HG03097 (cell line): ENCODE data around the gene ELL2.
A peak's percentile ranks its signal among the peaks of the same experiment; 100 is the strongest.

Experiments used
- ATAC-seq: cut with Tn5 transposase; IDR thresholded peaks from one replicate; pipeline ENCODE4 v1.9.1; 2021; ENCODE audit not compliant: unreplicated experiment, low FRiP score

ELL2 gene

GRCh38 chr5:95983509-95983908 lies 21.9 kb upstream of the ELL2 start:
- ATAC-seq: no peak

- ATAC-seq: no peak
Measured at GRCh38 chr5:95983080-95983479, 21.4 kb upstream of the ELL2 start.

GRCh38 chr5:95976606-95977005 lies 15.0 kb upstream of the ELL2 start:
- ATAC-seq: no peak

- ATAC-seq: no peak
Measured at GRCh38 chr5:95975703-95976102, 14.1 kb upstream of the ELL2 start.

- peak; percentile 95 for ATAC-seq
Measured at GRCh38 chr5:95973793-95974325, 12.2 kb upstream of the ELL2 start.

- ATAC-seq: no peak
Measured at GRCh38 chr5:95972196-95972595, 10.5 kb upstream of the ELL2 start.

GRCh38 chr5:95970359-95970704 lies 8.7 kb upstream of the ELL2 start:
- no peak for ATAC-seq

- ATAC-seq: no peak
Measured at GRCh38 chr5:95969651-95970358, 8.2 kb upstream of the ELL2 start.

GRCh38 chr5:95969055-95969454 lies 7.4 kb upstream of the ELL2 start:
- no peak for ATAC-seq

- ATAC-seq: no peak
Measured at GRCh38 chr5:95967236-95967635, 5.6 kb upstream of the ELL2 start.

GRCh38 chr5:95966005-95966404 lies 4.4 kb upstream of the ELL2 start:
- ATAC-seq: no peak

GRCh38 chr5:95963650-95964410 lies 2.2 kb upstream of the ELL2 start:
- no peak for ATAC-seq

- ATAC-seq: no peak
Measured at GRCh38 chr5:95962785-95963184, 1.1 kb upstream of the ELL2 start.

- no peak for ATAC-seq
Measured at GRCh38 chr5:95962475-95962773, 773 bp upstream of the ELL2 start.

GRCh38 chr5:95960667-95961616 lies 709 bp downstream of the ELL2 start:
- ATAC-seq: peak; percentile 54

GRCh38 chr5:95959888-95960666 lies 1.6 kb downstream of the ELL2 start:
- no peak for ATAC-seq

GRCh38 chr5:95959051-95959887 lies 2.4 kb downstream of the ELL2 start:
- ATAC-seq: no peak

- ATAC-seq: no peak
Measured at GRCh38 chr5:95958310-95959014, 3.2 kb downstream of the ELL2 start.
